ENCODE measurements around the gene NPM1.

DNA sequence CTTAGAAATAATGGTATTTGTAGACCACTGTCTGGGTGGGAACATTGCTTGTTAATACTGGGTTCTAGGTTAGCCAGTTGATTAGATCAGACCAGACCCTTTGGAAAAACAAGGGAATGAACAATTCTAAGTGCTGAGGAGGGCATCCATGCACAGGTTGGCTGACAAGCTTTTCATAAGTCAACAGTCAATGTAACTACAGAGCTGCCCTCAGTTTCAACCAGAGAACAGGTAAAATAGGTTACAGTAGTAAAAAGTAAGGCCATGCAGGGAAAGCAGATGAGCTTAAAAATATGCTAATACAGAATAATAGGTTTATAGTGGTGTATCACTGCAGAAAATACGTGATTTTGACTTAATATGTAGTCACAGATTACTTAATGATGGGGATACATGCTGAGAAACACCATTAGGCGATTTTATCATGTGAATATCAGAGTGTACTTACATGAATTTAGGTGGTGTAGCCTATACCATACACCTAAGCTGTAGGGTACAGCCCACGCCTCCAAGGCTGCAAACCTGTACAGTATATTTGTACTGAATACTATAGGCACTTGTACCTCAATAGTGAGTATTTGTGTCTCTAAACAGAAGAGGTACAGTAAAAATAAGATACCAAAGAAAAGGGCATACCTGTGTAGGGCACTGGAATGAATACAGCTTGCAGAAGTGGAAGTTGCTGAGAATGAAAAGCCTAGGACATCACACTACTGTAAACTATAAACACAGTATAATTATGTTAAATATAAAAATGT lies 25.7 kb downstream of the NPM1 start:
- no peak for TF ChIP-seq ZNF561 (tag by site-specific recombination; IDR thresholded peaks at IDR 0.05; ENCODE audit: borderline replicate concordance)
- TF ChIP-seq MYNN (tag by site-specific recombination; IDR thresholded peaks at IDR 0.05; ENCODE audit: borderline replicate concordance), result no peak
- TF ChIP-seq, protein P1, sequence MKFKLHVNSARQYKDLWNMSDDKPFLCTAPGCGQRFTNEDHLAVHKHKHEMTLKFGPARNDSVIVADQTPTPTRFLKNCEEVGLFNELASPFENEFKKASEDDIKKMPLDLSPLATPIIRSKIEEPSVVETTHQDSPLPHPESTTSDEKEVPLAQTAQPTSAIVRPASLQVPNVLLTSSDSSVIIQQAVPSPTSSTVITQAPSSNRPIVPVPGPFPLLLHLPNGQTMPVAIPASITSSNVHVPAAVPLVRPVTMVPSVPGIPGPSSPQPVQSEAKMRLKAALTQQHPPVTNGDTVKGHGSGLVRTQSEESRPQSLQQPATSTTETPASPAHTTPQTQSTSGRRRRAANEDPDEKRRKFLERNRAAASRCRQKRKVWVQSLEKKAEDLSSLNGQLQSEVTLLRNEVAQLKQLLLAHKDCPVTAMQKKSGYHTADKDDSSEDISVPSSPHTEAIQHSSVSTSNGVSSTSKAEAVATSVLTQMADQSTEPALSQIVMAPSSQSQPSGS (tag by site-specific recombination; IDR thresholded peaks at IDR 0.05; ENCODE audit: low read depth), result no peak
- TF ChIP-seq, protein P2, sequence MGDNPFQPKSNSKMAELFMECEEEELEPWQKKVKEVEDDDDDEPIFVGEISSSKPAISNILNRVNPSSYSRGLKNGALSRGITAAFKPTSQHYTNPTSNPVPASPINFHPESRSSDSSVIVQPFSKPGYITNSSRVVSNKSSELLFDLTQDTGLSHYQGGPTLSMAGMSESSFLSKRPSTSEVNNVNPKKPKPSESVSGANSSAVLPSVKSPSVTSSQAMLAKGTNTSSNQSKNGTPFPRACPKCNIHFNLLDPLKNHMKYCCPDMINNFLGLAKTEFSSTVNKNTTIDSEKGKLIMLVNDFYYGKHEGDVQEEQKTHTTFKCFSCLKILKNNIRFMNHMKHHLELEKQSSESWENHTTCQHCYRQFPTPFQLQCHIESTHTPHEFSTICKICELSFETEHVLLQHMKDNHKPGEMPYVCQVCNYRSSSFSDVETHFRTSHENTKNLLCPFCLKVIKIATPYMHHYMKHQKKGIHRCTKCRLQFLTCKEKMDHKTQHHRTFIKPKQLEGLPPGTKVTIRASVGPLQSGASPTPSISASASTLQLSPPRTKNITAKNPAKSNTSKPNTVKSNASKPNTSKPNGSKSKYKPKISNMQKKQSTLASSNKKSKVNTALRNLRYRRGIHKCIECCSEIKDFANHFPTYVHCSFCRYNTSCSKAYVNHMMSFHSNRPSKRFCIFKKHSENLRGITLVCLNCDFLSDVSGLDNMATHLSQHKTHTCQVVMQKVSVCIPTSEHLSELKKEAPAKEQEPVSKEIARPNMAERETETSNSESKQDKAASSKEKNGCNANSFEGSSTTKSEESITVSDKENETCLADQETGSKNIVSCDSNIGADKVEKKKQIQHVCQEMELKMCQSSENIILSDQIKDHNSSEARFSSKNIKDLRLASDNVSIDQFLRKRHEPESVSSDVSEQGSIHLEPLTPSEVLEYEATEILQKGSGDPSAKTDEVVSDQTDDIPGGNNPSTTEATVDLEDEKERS (tag by site-specific recombination; IDR thresholded peaks at IDR 0.05), result no peak
